NCI-H524 treated with DMSO at 0.1 percent for 48 hours (cell line): ENCODE data around the gene SMPD3.

Experiments
- DNase-seq: peaks from one replicate; lab custom pipeline; 2025; lab: John Stamatoyannopoulos, UW

SMPD3 gene

GRCh38 chr16:68470461-68471150 is 22.3 kb upstream of the SMPD3 start:
- DNase-seq: no peak

DNA sequence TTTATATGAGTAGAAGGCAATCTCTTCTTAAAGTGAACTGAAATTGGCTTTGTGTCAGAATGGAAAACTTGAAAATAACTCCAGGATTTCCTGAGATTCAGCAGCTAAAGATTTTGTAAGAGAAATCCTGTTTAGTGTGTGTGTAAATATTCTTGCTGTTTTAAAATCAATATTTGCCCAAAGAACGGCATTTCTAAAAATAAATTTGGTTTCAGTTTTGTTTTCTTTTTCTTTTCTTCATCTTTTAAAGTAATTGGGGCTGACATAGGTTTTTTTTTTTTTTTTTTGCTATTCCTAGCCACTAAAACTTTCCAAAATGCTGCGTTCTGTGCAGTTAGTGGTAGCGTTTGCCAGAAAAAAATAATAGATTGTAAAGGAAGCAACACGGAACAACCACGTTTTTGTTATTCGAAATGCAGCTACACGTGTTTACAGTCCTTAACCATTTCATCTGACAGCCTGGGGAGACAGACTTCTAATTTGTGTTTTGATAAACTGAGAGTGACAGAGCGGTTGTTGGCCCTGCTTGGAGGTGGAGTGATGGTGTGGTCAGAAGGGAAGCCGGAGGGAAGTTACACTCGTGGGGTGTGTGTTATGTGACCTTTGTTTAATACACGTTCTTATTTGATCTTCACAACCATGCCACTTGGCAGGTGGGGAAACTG is 21.6 kb upstream of the SMPD3 start:
- DNase-seq: no peak

- no peak for DNase-seq
These were observed 20.5 kb upstream of the SMPD3 start for GRCh38 chr16:68468842-68469241.

GRCh38 chr16:68466174-68466573 is 17.9 kb upstream of the SMPD3 start:
- DNase-seq: no peak

GRCh38 chr16:68463904-68464303 is 15.6 kb upstream of the SMPD3 start:
- DNase-seq: no peak

DNA sequence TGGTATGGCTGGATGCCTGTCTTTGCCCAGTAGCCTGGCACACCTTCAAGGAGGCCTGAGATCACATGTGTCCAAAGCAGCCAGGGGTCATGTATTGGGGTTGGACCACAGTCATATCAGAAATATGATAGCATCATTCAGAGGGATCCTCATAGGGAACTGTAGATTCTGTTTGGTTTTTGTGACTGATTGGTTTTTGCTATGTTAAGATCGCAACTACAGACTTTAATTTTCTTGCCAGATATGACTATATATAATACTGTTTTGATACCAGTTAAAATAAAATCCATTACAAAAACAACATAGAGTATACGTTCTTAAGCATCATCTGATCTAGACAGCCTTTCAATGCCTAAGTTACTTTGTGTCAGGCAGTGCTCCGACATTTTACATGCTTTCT is 11.8 kb upstream of the SMPD3 start:
- DNase-seq: no peak

- no peak for DNase-seq
These were observed 11.1 kb upstream of the SMPD3 start for GRCh38 chr16:68459457-68459856.

DNA sequence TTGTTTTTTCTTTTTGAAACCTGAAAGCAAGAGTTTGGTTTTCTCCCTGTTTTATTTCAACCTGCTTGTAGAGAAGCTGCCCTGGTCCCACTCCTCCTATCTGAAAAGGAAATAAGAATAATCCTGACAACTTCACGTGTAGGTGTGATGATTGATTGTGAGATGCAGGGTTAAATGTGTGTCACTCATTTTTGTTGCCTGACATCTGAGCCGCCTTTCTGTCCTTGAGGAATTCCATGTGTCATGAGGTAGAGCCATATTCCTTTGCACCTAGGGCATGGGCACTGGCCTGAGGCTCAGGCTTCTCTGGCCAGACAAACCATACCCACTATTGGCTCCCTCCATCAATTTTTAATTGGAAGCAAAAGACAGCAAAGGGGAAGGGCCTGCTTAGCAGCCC is 10.2 kb upstream of the SMPD3 start:
- no peak for DNase-seq

GRCh38 chr16:68458101-68458500 is 9.8 kb upstream of the SMPD3 start:
- no peak for DNase-seq

DNA sequence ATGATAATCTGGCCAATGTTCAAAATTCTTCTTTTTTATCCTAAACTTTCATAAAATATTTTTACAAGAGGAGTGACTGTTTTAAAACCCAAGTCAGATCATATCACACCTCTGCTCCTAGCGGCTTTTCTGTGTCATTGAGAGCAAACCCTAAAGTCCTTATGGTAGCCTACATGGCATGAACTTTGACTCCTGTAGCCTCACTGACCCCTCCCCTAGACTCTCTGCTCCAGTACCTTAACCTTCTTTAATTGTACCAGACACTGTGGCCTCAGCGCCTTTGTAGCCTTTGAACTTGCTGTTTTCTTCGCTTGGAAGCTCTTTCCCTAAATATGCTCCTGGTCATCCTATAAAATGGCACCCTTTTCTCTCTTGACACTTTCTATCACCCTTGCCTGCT is 7.3 kb upstream of the SMPD3 start:
- DNase-seq: no peak

DNA sequence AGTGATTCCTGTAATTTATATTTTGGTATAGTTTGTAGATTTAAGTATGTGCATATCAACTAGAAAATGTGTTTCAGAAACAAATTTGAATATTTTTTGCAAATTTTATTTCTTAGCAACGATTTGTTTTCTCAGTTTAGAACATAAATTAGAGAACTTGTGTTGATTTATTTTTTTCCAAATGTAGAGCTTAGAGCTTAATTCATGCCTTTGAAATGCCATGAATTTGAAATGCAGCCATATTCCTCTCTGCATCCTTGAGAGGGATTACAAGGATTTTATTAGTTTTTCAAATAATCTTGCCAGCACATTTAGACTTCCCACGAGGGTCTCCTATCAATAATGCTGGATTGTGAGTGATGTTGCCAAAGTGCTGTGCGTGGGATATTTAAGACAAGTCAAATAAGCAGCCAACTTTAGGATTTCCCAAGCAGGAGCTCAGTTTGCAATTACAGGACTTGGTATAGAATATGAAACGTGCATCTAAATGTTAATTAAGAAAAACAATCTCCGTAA is 6.7 kb upstream of the SMPD3 start:
- no peak for DNase-seq

DNA sequence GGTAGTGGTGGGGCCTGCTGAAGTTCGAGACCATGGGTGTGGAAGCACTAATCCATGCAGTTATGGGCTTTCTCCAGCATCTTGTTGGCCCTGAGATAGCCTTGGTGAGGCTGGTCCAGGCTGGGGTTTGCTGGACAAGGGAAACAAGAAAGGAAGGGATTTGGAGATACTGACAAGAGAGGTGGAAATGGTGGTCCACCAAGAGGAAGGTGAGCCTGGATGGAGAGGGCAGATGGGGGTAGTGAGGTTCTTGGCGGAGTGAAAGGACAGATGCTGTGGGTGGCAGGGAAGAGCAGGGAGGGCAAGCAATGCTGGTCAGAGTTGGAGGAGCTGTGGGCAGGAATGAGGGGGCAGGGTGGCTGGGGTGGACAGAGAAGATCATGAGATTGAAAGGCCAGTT is 5.5 kb upstream of the SMPD3 start:
- DNase-seq: no peak

DNA sequence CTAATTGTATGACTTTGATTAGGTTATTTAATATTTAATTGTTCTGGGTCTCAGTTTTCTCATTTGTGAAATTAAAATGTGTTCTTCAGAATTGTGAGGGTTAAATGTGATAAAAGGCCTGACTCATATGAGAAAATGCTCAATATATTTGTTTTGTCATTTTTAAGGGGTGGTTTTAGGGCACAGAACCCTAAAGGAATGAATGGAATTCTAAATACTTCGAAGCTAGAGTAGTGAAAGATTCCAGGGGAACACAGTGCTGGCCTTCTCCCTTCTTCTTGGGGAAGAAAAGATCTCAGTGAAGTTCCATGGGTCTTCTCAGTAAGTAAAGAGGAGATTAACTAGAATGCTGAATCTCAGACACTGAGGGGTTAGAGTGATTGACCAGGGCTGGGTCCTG is 3.9 kb upstream of the SMPD3 start:
- no peak for DNase-seq

- no peak for DNase-seq
These were observed 3.4 kb upstream of the SMPD3 start for GRCh38 chr16:68451676-68452075.

- DNase-seq: peak; percentile 99
These were observed 2.5 kb upstream of the SMPD3 start for GRCh38 chr16:68450741-68451255.

- DNase-seq: no peak
These were observed 502 bp downstream of the SMPD3 start for GRCh38 chr16:68447653-68448359.

DNA sequence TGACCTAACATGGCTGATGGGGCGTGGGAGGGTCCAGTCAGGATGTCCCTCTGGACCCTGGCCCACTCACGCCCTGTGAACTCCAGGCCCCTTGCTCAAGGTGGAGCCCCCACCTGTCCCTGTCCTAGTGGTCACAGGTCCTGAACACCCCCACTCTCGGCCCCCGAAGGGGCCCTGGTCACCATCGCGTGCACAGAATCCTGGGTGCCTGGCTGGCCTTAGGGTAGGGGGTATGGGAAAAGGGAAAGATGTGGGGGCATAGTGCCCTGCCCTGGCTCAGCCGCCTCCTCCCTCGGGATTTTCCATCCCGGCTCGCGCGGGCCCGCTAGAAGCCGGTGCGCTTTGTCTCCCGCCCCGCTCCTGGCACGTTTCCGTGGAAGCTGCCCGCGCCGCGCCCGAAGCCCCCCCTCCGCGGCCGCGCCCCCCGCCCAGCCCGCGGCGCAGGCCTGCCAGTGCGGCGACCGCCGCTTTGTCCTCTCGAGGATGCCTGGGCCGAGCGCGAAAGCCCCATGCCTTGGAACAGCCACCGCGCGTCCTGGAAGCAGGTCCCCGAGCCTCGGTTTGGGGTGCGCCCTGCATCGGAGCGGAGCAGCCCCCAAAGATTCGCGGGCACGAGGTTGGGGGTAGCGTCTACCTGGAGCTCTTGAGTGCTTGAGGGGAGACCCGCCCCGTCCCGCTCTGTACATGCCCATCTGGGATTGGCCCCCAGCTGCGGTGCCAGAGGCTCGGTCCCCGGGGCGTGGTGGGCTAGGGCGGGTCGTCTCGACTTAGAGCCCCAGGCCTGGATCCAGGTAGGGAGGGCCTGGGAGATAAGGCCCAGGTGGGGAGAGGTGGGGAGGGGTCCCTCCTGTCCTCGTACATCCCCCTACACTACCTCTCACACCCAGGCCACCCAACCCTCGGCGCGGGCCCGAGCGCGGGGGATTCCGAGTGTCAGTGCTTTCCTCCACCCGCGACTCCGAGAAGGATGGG is 1.3 kb downstream of the SMPD3 start:
- DNase-seq: no peak

- peak; percentile 38 for DNase-seq
These were observed 2.9 kb downstream of the SMPD3 start for GRCh38 chr16:68445458-68445857.

DNA sequence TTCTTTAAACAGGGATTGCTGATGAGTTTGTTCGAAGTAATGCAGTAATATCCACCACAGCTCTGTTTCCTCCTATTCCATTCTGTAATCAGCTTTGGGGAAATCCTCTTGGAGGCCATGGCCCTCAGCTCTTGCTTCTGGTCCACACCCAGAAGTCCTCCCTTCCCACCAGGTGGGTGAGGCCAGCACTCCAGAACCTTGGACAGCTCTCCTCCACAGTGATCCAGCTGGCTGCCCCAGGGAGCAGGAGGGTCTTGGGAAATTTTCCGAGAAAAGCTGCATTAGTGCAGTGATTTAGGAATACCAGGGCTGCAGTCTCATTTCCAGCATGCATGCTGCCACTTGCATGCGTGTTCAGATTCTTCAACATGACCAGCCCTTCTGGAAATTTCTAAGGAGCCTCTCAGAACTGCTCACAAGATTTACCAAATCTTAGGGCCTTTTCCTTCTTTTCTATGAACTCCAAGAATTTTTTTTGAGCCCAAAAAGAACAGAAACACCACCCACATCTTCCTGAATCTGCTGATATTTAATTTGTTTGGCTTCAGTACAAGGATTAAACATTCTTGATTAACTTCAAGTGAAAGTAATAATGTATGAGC is 4.2 kb downstream of the SMPD3 start:
- no peak for DNase-seq

- no peak for DNase-seq
These were observed 11.7 kb downstream of the SMPD3 start for GRCh38 chr16:68436581-68436980.

- DNase-seq: no peak
These were observed 13.6 kb downstream of the SMPD3 start for GRCh38 chr16:68434624-68435210.
